Measurements from ENCODE around the gene CERKL.

Gene CERKL

GRCh38 chr2:181607629-181608590 lies 49.0 kb downstream of the CERKL start:
- DNase-seq (ENCODE audit: low read depth): no peak
- no peak overlapping the region for H3K4me3 ChIP-seq (ENCODE audit: low read length)
- no peak for TF ChIP-seq CTCF (conservative IDR thresholded peaks at IDR 0.05; ENCODE audit: low read length)

- no peak for TF ChIP-seq CTCF (conservative IDR thresholded peaks at IDR 0.05; ENCODE audit: low read length)
- DNase-seq (ENCODE audit: low read depth): no peak
- no peak overlapping the region for H3K4me3 ChIP-seq (ENCODE audit: low read length)
These were observed 50.7 kb downstream of the CERKL start for GRCh38 chr2:181605889-181606837.

- TF ChIP-seq CTCF (conservative IDR thresholded peaks at IDR 0.05; ENCODE audit: low read length): no peak
- no peak for DNase-seq (ENCODE audit: low read depth)
- no peak overlapping the region for H3K4me3 ChIP-seq (ENCODE audit: low read length)
These were observed 54.9 kb downstream of the CERKL start for GRCh38 chr2:181602017-181602416.

GRCh38 chr2:181596556-181596955 lies 60.3 kb downstream of the CERKL start:
- DNase-seq (ENCODE audit: low read depth): no peak
- no peak overlapping the region for H3K4me3 ChIP-seq (ENCODE audit: low read length)

GRCh38 chr2:181594322-181594721 lies 62.6 kb downstream of the CERKL start:
- no peak for DNase-seq (ENCODE audit: low read depth)
- no peak overlapping the region for H3K4me3 ChIP-seq (ENCODE audit: low read length)
- TF ChIP-seq CTCF (conservative IDR thresholded peaks at IDR 0.05; ENCODE audit: low read length): no peak

More at GRCh38 chr2:181596556-181596955, 60.3 kb downstream of the CERKL start:
- no peak for TF ChIP-seq CTCF (conservative IDR thresholded peaks at IDR 0.05; ENCODE audit: low read length)

- TF ChIP-seq CTCF (conservative IDR thresholded peaks at IDR 0.05; ENCODE audit: low read length): no peak
- H3K4me3 ChIP-seq (ENCODE audit: low read length): no peak overlapping the region
- no peak for DNase-seq (ENCODE audit: low read depth)
These were observed 67.1 kb downstream of the CERKL start for GRCh38 chr2:181589779-181590178.

All from AG10803 (cell line).